Measurements from ENCODE around the gene TJAP1.

- TF ChIP-seq NR3C1 (IDR thresholded peaks at IDR 0.05) (no peak), PBX3 (IDR thresholded peaks at IDR 0.05) (no peak)
- TF ChIP-seq, protein P1, sequence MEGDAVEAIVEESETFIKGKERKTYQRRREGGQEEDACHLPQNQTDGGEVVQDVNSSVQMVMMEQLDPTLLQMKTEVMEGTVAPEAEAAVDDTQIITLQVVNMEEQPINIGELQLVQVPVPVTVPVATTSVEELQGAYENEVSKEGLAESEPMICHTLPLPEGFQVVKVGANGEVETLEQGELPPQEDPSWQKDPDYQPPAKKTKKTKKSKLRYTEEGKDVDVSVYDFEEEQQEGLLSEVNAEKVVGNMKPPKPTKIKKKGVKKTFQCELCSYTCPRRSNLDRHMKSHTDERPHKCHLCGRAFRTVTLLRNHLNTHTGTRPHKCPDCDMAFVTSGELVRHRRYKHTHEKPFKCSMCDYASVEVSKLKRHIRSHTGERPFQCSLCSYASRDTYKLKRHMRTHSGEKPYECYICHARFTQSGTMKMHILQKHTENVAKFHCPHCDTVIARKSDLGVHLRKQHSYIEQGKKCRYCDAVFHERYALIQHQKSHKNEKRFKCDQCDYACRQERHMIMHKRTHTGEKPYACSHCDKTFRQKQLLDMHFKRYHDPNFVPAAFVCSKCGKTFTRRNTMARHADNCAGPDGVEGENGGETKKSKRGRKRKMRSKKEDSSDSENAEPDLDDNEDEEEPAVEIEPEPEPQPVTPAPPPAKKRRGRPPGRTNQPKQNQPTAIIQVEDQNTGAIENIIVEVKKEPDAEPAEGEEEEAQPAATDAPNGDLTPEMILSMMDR (IDR thresholded peaks at IDR 0.05) = no peak
Measured at GRCh38 chr6:43488667-43489276, 11.4 kb downstream of the TJAP1 start.

All from A549 (cell line).